GM19395 (cell line): Measurements from ENCODE around the gene CXCL12.

Experiments used
- ATAC-seq: cut with Tn5 transposase; IDR thresholded peaks from one replicate; pipeline ENCODE4 v1.9.1; 2021; ENCODE audit warnings: mild to moderate bottlenecking, moderate library complexity; ENCODE audit not compliant: unreplicated experiment

Gene CXCL12

GRCh38 chr10:44385696-44386441, 972 bp upstream of the CXCL12 start:
- no peak for ATAC-seq

DNA sequence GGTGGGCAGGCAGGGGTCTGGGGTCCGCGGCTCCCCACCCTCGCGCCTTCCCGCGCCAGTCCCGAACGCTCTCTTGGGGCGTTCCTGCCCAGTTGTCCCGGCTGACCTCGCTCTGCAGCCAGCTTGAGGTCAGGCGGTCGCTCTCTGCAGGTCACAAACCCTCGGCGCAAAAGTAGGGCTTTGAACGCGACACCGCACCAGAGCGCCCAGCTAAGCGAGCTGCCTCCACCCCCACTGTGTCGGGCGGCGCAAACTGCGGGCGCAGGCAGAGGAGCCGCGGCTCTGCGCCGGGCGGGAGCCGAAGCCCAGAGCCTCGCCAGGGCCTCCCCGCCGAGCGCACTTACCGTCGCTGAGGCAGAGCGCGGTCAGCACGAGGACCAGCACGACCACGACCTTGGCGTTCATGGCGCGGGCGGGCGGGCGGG, 284 bp downstream of the CXCL12 start:
- ATAC-seq: no peak

- ATAC-seq: no peak
Observed at GRCh38 chr10:44383749-44384600, 922 bp downstream of the CXCL12 start.

- no peak for ATAC-seq
Observed at GRCh38 chr10:44382981-44383748, 1.7 kb downstream of the CXCL12 start.

GRCh38 chr10:44382131-44382858, 2.6 kb downstream of the CXCL12 start:
- no peak for ATAC-seq

- no peak for ATAC-seq
Observed at GRCh38 chr10:44380829-44381600, 3.9 kb downstream of the CXCL12 start.

DNA sequence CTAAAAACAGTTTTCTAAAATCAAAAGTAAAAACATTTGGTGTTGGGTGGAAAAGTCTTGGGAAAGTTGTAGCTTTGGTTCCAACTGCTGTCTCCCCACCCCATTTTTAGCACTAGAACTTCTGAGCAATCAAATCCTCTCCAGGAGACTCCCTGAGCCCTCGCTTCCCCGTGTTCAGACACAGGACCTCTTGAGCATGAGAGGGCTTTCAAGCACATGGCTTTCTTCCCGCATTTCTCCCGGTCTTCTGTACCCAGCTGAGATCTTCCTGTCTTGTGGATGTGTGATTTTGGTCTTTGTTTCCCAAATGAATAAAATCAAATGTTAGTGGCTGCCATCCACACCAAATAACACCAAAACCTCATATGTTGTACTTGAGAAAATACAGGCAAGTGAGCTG, 5.0 kb downstream of the CXCL12 start:
- no peak for ATAC-seq

GRCh38 chr10:44378626-44379025, 6.3 kb downstream of the CXCL12 start:
- no peak for ATAC-seq

DNA sequence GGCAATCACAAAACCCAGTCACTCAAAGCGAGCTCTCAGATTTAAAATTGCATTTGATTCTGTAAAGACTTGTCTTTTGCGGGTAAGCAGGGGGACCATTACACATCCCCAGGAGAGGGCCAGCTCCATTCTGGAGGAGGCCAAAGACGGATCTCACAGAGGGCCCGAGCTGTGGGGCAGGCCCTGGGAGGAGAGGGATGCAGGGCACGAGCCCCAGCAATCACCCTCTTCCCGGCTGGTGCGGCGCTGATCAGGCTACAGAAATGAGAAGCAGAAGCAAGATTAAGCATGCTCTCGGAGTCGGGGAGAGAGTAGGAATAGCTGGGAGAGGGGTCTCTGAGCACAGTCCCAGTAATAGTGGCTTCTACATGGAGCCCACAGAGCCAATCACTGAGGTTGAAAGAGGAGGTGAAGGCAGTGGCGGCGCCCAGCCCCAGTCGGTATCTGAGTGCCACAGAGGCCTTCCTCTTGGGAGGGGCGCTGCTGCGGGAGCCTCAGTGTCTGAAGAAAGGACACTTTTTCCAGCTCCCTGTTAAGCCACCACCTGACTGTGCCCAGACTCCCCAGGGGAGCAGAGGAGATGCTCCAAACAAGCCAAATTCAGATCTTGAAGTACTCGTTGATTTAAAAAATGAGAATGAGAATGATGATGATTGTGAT, 7.1 kb downstream of the CXCL12 start:
- no peak for ATAC-seq

DNA sequence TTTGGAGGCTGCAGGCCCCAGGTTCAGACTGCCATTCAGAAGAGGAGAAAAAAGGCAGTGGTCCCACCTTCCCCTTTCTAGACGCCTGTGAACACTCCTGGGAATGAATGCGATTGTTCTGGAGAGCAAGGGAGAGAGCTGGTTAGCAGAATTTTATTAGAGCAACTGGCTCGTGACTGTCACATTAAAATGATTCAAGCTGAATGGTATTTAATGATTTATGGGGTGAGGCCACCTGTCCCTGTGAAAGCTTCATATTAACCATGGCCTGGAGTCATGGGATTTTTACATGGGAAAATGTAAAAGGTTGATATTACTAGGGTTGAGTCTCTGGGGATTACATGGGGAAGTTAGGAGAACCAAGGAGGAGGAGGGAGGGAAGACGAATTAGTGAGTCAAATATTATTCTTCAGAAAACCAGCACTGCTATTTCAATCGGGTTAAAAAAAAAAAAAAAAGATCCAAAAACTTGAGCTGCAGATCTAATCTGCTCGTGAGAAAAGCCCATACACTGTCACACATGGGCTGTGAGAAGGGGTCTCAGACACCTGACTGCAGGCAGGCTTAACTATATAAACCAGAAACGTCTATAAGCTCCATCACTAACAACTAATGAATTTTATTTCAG, 8.3 kb downstream of the CXCL12 start:
- ATAC-seq: no peak

GRCh38 chr10:44374155-44374554, 10.7 kb downstream of the CXCL12 start:
- ATAC-seq: no peak

DNA sequence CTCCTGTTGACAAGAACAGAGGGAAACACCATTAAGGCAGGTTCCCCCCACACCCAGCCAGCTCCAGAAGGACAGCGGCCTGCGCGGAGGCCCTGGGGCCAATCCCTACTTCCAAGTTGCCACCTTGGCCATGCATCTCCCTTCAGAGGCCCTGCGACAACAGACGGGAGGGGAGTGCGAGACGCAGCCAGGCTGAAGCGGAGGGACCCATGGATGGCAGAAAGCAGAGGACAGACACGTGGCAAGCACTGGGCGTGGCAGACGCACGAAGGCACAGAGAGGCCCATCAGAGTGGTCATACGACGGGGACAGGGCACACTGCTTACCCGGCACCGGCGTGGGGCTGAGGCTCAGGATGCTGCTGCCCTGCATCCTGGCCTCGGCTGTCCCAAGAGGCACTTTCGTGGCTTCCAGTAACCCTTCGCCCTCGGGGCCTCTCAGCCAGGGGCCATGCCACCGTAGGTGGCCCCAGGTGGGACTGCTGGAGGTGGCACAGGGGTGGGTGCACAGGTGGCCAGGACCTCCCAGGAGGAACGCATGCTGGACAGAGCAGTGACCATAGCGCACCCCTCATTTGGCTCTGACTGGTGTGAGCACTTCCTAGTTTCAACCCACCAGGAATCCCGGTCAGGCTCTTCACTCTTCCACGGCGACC, 11.4 kb downstream of the CXCL12 start:
- no peak for ATAC-seq

DNA sequence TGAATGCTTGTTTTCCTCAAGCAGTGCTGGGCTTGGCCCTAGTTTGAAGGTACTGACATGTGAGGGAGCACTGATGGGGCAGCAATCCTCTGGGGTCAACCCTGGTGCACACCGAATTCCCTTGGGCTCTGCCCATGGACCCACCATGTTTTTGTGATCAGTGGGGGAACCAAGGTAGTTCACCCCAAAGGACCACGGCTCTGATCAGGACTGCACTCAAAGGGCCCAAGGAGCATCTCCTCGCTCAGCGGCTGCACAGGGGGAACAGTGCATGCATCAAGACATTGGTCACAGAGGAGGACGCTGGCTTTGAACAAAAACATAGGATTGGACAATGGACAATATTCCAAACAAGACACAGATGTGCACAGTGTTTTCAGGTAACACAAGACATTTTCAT, 12.7 kb downstream of the CXCL12 start:
- no peak for ATAC-seq

GRCh38 chr10:44370731-44371248, 14.1 kb downstream of the CXCL12 start:
- ATAC-seq: no peak

- ATAC-seq: no peak
Observed at GRCh38 chr10:44369854-44370253, 15.0 kb downstream of the CXCL12 start.

DNA sequence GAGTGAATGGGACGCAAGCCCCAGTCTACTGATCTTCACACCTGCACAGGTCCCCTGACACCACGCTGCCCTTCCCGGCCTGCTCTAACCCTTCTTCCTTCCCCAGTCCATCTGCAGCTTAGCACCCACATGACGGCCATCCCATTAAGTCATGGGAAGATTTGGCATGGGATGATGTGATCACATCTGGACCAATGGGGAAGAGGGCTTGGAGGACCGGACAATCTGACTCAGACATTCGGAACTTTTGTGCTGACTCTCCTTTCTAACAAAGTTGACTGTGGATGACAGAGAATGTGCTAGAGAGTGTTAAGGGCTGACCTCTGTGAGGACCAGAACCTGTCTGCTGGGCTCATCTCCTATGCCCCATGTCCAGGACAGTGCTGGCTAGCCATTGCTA, 15.6 kb downstream of the CXCL12 start:
- no peak for ATAC-seq

- no peak for ATAC-seq
Observed at GRCh38 chr10:44368637-44369036, 16.3 kb downstream of the CXCL12 start.

GRCh38 chr10:44366941-44367630, 17.8 kb downstream of the CXCL12 start:
- ATAC-seq: no peak
